ENCODE data around the gene TPSG1. TPM values are rescaled to one million over a fixed set of nuclear protein-coding genes. Genes with fewer than 3 reads are reported as not detected.
"Not testable (repeated sequence)": the region's sequence is repeated elsewhere in the genome, so short reads cannot be mapped to it uniquely, and the experiment has no call there.

The TPSG1 gene
- total and polyA plus RNA-seq, 10 of the 15 experiments (the other 5 are each of a cell fraction or from before 2014, with no cell fraction given): not detected

DNA sequence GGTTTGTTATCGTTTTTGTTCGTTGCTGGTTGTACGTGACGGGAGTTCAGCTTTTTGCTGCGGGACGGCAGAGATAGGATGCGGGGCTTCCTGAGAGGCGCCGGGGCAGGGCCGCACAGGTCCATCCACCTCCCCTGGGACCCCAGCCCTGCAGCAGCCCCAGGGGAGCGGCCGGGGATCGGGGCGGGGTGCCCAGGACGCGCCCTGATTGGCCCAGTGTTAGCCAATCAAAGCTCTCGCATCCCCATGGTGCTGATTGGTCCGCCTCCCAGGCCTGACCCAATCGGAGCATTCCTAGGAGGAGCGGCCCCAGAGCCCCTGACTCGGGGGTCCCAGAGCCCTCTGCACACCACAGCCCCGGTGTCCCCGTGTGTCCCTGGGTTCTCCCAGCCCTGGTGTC is 13.8 kb upstream of the TPSG1 start:
- H3K9ac ChIP-seq (ENCODE audit: control insufficient read depth, insufficient read depth, low read length); H3K27me3 ChIP-seq (replicated peaks in 1 of 2; ENCODE audit: control insufficient read depth in 2 of 2, insufficient read depth in 2 of 2, low read length in 1 of 2); H3K4me3 ChIP-seq; H3K27ac ChIP-seq (ENCODE audit: control insufficient read depth, insufficient read depth); intact Hi-C loops (cut with micrococcal nuclease; ENCODE audit: unreplicated experiment); FAIRE-seq; H3K4me2 ChIP-seq (ENCODE audit: control insufficient read depth, insufficient read depth); H2AFZ ChIP-seq (ENCODE audit: control insufficient read depth, low read depth, low read length); H3K36me3 ChIP-seq (ENCODE audit: control insufficient read depth in 2 of 2, insufficient read depth in 2 of 2, low read length in 1 of 2); H3K79me2 ChIP-seq (ENCODE audit: control insufficient read depth, insufficient read depth, low read length); POLR2A ChIA-PET; BruUV-seq (replicated peaks); H3K4me1 ChIP-seq (ENCODE audit: control insufficient read depth, insufficient read depth, low read length); RAD21 ChIA-PET (ENCODE audit: unreplicated experiment); H4K20me1 ChIP-seq (ENCODE audit: control insufficient read depth, insufficient read depth); ATAC-seq; SMC1A ChIA-PET (ENCODE audit: uncharacterized antibody, unreplicated experiment); DNase-seq (ENCODE audit: low read depth, low spot score); CTCF ChIA-PET; H3K9me3 ChIP-seq (replicated peaks; ENCODE audit: control insufficient read depth, insufficient read depth, low read length); in situ Hi-C loops (cut with MboI): not testable (repeated sequence)
- WGBS (ENCODE audit: insufficient coverage, insufficient replicate concordance, low lambda C conversion rate, missing lambda C conversion rate): 72% methylated on average over 10 of the region's 23 CpGs

GRCh38 chr16:1237990-1238389 is 12.9 kb upstream of the TPSG1 start:
- H3K27me3 ChIP-seq (replicated peaks in 1 of 2; ENCODE audit: control insufficient read depth in 2 of 2, insufficient read depth in 2 of 2, low read length in 1 of 2): no peaks in the 10 kb centered on the region
- DNase-seq (ENCODE audit: low read depth, low spot score) (peak; percentile 4), ATAC-seq (no peak), FAIRE-seq (no peak)
- POLR2A ChIA-PET: no interaction called here
- H3K9me3 ChIP-seq (replicated peaks; ENCODE audit: control insufficient read depth, insufficient read depth, low read length): no peaks in the 10 kb centered on the region
- intact Hi-C loops (cut with micrococcal nuclease; ENCODE audit: unreplicated experiment): no loop called here
- H3K9ac ChIP-seq (ENCODE audit: control insufficient read depth, insufficient read depth, low read length): no peak overlapping the region
- WGBS (ENCODE audit: insufficient coverage, insufficient replicate concordance, low lambda C conversion rate, missing lambda C conversion rate): 51% methylated on average over 9 of the region's 9 CpGs
- CTCF ChIA-PET: no interaction called here
- no peaks in the 10 kb centered on the region for H3K36me3 ChIP-seq (ENCODE audit: control insufficient read depth in 2 of 2, insufficient read depth in 2 of 2, low read length in 1 of 2)
- no peak overlapping the region for H3K4me3 ChIP-seq
- RAD21 ChIA-PET (ENCODE audit: unreplicated experiment): no interaction called here
- no peak for TF ChIP-seq E2F4 (IDR thresholded peaks at IDR 0.05; ENCODE audit: low read depth, low read length)
- TF ChIP-seq BCL3 (IDR thresholded peaks at IDR 0.05; ENCODE audit: borderline replicate concordance, insufficient read depth, low read depth, low read length, poor library complexity, severe bottlenecking): peak; percentile 34
- no peaks in the 10 kb centered on the region for H4K20me1 ChIP-seq (ENCODE audit: control insufficient read depth, insufficient read depth)
- H3K4me2 ChIP-seq (ENCODE audit: control insufficient read depth, insufficient read depth): no peak overlapping the region
- no peak overlapping the region for H2AFZ ChIP-seq (ENCODE audit: control insufficient read depth, low read depth, low read length)
- no peaks in the 10 kb centered on the region for H3K79me2 ChIP-seq (ENCODE audit: control insufficient read depth, insufficient read depth, low read length)
- BruUV-seq (replicated peaks): no TSS peak
- H3K27ac ChIP-seq (ENCODE audit: control insufficient read depth, insufficient read depth): no peak overlapping the region
- SMC1A ChIA-PET (ENCODE audit: uncharacterized antibody, unreplicated experiment): no interaction called here
- H3K4me1 ChIP-seq (ENCODE audit: control insufficient read depth, insufficient read depth, low read length): no peaks in the 10 kb centered on the region
- in situ Hi-C loops (cut with MboI): no loop called here

DNA sequence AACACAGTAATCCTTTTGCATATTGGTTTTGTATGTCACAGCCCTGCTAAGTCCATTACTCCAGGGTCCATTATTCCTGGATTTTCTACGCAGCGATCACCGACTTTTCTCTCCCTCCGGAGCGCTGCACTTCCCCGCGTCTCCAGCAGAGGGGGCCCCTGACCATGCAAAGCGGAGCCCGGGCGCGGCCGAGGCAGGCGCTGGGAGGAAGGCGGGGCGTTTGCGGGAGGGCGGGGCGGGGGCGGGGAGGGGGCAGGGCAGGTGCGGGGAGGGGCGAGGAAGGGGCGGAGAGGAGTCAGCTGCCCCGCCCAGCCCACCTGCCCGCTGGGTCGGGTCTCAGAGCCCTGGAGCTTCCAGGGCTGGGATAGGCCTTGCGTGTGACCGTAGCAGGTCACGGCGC is 11.6 kb upstream of the TPSG1 start:
- intact Hi-C loops (cut with micrococcal nuclease; ENCODE audit: unreplicated experiment); H3K9ac ChIP-seq (ENCODE audit: control insufficient read depth, insufficient read depth, low read length); H3K9me3 ChIP-seq (replicated peaks; ENCODE audit: control insufficient read depth, insufficient read depth, low read length); H3K27ac ChIP-seq (ENCODE audit: control insufficient read depth, insufficient read depth); BruUV-seq (replicated peaks); H2AFZ ChIP-seq (ENCODE audit: control insufficient read depth, low read depth, low read length); POLR2A ChIA-PET; DNase-seq (ENCODE audit: low read depth, low spot score); RAD21 ChIA-PET (ENCODE audit: unreplicated experiment); FAIRE-seq; H3K79me2 ChIP-seq (ENCODE audit: control insufficient read depth, insufficient read depth, low read length); H3K27me3 ChIP-seq (replicated peaks in 1 of 2; ENCODE audit: control insufficient read depth in 2 of 2, insufficient read depth in 2 of 2, low read length in 1 of 2); H3K36me3 ChIP-seq (ENCODE audit: control insufficient read depth in 2 of 2, insufficient read depth in 2 of 2, low read length in 1 of 2); SMC1A ChIA-PET (ENCODE audit: uncharacterized antibody, unreplicated experiment); H3K4me2 ChIP-seq (ENCODE audit: control insufficient read depth, insufficient read depth); H3K4me1 ChIP-seq (ENCODE audit: control insufficient read depth, insufficient read depth, low read length); CTCF ChIA-PET; H4K20me1 ChIP-seq (ENCODE audit: control insufficient read depth, insufficient read depth); in situ Hi-C loops (cut with MboI); H3K4me3 ChIP-seq: not testable (repeated sequence)
- ATAC-seq: peak; percentile 70
- WGBS (ENCODE audit: insufficient coverage, insufficient replicate concordance, low lambda C conversion rate, missing lambda C conversion rate): no CpG with 5 or more reads among the region's 29 CpGs

Data from GM12878 (cell line).